SH-SY5Y (cell line): ENCODE measurements around the gene SV2B.

Experiments
- GATA2 ChIP-seq: IDR thresholded peaks from 2 replicates; pipeline ENCODE4 v1.6.1; 2011; ENCODE audit warnings: mild to moderate bottlenecking, low read depth, low read length
- GATA3 ChIP-seq: IDR thresholded peaks from 2 replicates; pipeline ENCODE4 v1.6.1; 2011; ENCODE audit warnings: low read depth, mild to moderate bottlenecking, low read length, moderate library complexity

GRCh38 chr15:91283155-91283554 is 183.1 kb downstream of the SV2B start:
- TF ChIP-seq GATA2: no peak
- no peak for TF ChIP-seq GATA3
